ENCODE results near the gene EXOC3L4.
A peak's percentile ranks its signal among the peaks of the same experiment; 100 is the strongest.

Gene EXOC3L4

GRCh38 chr14:103057372-103058163 is 37.0 kb upstream of the EXOC3L4 start, which contains the start of gene CDC42BPB (continued):
- TF ChIP-seq ZBTB11 (tag by site-specific recombination; conservative IDR thresholded peaks at IDR 0.05; ENCODE audit: low read depth) (peak; percentile 31; the same call in 1 of the 2 replicates), ZNF692 (tag by site-specific recombination; IDR thresholded peaks at IDR 0.05) (peak; percentile 68), ZNF639 (tag by site-specific recombination; IDR thresholded peaks at IDR 0.05) (no peak), ZNF701 (tag by site-specific recombination; IDR thresholded peaks at IDR 0.05) (no peak), ZNF341 (tag by site-specific recombination; IDR thresholded peaks at IDR 0.05; ENCODE audit: low read depth) (no peak), PRDM2 (tag by site-specific recombination; IDR thresholded peaks at IDR 0.05; ENCODE audit: borderline replicate concordance) (no peak), BCL11A (tag by site-specific recombination; IDR thresholded peaks at IDR 0.05; ENCODE audit: low read depth) (no peak), ZXDB (tag by site-specific recombination; IDR thresholded peaks at IDR 0.05) (no peak), ZNF362 (tag by site-specific recombination; IDR thresholded peaks at IDR 0.05) (no peak), ZNF274 (IDR thresholded peaks at IDR 0.05; ENCODE audit: low read length) (no peak), ZNF274 (tag by site-specific recombination; IDR thresholded peaks at IDR 0.05; ENCODE audit: borderline replicate concordance) (no peak), KLF9 (tag by site-specific recombination; IDR thresholded peaks at IDR 0.05; ENCODE audit: low read depth) (peak; percentile 69), ZNF585B (tag by site-specific recombination; IDR thresholded peaks at IDR 0.05) (no peak), PATZ1 (tag by site-specific recombination; IDR thresholded peaks at IDR 0.05) (peak; percentile 56), ZBTB48 (tag by site-specific recombination; IDR thresholded peaks at IDR 0.05) (no peak), ZNF658 (tag by site-specific recombination; IDR thresholded peaks at IDR 0.05) (no peak), ZNF146 (tag by site-specific recombination; IDR thresholded peaks at IDR 0.05) (no peak), TRIM28 (IDR thresholded peaks at IDR 0.05; ENCODE audit: borderline replicate concordance, low read length) (no peak), ZNF785 (tag by site-specific recombination; IDR thresholded peaks at IDR 0.05) (no peak), ZNF19 (tag by site-specific recombination; IDR thresholded peaks at IDR 0.05; ENCODE audit: low read depth) (no peak), ZEB2 (tag by site-specific recombination; IDR thresholded peaks at IDR 0.05) (no peak), ZNF843 (tag by site-specific recombination; IDR thresholded peaks at IDR 0.05) (no peak), ZNF133 (tag by site-specific recombination; IDR thresholded peaks at IDR 0.05) (no peak)
